HG02610 (cell line): ENCODE data around the gene DOCK3.
"Not testable (repeated sequence)": the region's sequence is repeated elsewhere in the genome, so short reads cannot be mapped to it uniquely, and the experiment has no call there.

Experiments
- ATAC-seq: cut with Tn5 transposase; IDR thresholded peaks from one replicate; pipeline ENCODE4 v1.9.1; 2021; ENCODE audit warnings: mild to moderate bottlenecking, moderate library complexity; ENCODE audit not compliant: unreplicated experiment

DOCK3 gene

GRCh38 chr3:50876947-50877346 lies 202.2 kb downstream of the DOCK3 start:
- ATAC-seq = no peak

- not testable (repeated sequence) for ATAC-seq
Measured at GRCh38 chr3:50882733-50883132, 208.0 kb downstream of the DOCK3 start.

- ATAC-seq = no peak
Measured at GRCh38 chr3:50883755-50884154, 209.0 kb downstream of the DOCK3 start.

GRCh38 chr3:50885070-50885850 lies 210.5 kb downstream of the DOCK3 start:
- ATAC-seq = no peak

GRCh38 chr3:50890688-50891344 lies 216.1 kb downstream of the DOCK3 start:
- no peak for ATAC-seq

- ATAC-seq = not testable (repeated sequence)
Measured at GRCh38 chr3:50901097-50901496, 226.4 kb downstream of the DOCK3 start.

DNA sequence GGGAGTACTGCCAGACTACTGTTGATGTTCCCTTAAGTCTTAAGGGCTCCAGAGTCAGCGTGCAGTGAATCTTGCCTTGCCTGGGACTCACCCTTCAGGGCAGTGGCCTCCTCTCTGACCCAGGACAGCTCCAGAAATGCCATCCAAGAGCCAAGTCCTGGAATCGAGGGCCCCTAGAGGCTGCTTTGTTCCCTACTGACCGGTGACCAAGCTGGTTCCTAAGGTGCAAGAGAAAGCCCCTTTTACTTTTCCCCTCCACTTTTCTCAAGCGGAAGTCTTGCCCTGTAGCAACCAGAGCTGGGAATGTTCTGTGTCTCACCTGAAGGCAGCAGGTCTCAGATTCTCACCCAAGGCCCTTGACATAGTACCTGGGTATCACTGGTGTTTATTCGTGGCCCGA lies 238.0 kb downstream of the DOCK3 start:
- no peak for ATAC-seq

DNA sequence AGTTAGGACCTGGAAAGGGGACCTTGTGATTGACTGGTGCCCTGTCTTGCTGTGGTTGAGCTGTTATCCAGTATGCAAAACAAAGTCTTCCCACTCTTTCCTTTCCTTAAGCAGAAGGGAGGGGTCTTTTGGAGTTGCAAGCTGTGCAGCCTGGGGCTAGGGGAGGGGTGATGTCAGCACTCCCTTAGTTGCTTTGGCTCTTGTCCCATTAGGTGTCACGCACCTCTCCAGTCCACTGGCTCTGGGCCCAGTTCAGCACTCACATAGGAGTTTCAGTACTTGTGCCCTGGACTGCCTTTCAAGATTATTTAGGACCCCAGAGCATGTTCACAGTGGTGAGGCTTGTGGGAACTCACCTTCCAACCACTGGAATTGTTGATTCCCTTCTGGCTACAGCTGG lies 238.5 kb downstream of the DOCK3 start:
- no peak for ATAC-seq

DNA sequence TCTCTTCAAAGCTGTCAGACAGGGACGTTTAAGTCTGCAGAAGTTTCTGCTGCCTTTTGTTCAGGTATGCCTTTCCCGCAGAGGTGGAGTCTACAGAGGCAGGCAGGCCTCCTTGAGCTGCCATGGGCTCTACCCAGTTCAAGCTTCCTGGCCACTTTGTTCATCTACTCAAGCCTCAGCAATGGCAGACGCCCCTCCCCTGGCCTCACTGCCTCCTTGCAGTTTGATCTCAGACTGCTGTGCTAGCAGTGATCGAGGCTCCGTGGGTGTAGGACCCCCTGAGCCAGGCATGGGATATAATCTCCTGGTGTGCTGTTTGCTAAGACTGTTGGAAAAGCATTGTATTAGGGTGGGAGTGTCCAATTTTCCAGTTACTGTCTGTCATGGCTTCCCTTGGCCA lies 247.3 kb downstream of the DOCK3 start:
- not testable (repeated sequence) for ATAC-seq

DNA sequence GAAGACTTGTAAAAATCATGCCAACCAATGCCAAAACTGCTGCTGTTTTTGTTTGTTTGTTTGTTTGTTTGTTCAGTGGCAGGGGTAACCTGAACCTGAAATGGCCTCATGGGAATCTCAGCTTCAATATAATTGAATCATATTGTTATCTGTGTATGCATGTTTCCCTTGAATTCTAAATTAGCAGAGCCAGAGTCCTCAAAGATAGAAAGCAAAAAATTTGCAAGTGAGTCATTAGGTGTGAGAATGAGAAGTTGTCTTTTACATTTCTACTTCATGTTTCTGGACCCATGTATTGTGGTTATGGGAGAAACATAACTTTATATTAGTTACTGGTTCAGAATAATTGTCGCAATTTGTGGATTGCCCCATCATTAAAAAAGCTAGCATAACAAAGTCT lies 249.2 kb downstream of the DOCK3 start:
- no peak for ATAC-seq

- ATAC-seq = no peak
Measured at GRCh38 chr3:50924638-50925037, 249.9 kb downstream of the DOCK3 start.

DNA sequence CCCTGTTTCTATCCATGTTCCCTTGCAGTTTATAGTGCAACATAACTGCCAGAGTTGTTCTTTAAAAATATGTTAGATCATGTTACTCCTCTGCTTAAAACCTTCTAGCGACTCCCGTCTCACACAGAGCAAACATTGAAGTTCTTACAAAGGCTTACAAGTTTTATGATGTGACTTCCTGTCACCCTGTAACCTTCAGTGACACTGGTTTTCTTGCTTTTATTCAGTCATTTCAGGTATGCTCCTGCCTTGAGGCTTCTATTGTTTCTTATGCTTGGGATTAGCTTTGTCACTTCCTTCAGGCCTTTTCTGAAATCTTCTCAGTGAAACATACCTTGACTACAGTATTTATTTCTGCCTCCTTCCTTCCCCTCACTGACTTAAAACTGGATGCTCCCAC lies 252.1 kb downstream of the DOCK3 start:
- no peak for ATAC-seq

DNA sequence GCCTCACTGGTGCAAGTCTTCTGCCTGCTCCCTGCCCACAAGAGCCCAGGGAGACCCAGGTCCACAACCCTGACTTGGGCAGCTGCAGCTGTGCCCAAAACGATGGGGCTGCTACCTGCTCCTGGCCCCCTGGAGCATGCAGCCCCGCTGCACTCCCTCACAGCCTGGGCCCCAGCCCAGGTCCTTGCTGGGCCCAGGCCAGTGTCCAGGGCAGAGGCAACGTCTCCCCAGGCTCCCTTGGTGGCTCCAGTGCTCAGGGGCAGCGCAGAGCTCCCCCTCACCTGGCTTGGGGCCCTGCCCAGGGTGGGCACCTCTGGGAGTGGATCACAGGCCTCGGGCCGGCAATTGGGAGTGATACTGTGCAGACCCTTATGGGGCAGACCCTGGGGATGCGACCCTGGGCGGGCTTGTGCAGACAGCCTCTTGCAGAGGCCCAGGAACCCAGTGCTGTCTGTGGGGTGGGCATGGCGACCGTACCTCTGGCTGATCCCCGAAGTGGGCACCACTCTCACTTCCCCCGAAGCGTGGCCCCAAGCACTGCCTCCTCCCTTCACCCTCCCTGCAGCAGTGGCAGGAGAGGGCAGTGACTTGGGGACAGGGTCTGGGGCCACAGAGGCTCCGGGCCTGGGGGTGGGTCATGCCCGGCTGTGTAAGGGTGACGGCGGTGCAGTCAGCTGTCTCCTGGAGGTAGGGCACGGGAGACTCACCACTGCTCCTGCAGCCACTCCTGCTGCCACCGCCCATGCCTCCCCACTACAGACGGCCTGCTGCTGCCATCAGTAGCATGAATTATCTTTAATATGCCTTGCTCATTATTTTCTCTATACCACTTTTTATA lies 255.9 kb downstream of the DOCK3 start:
- ATAC-seq = no peak

DNA sequence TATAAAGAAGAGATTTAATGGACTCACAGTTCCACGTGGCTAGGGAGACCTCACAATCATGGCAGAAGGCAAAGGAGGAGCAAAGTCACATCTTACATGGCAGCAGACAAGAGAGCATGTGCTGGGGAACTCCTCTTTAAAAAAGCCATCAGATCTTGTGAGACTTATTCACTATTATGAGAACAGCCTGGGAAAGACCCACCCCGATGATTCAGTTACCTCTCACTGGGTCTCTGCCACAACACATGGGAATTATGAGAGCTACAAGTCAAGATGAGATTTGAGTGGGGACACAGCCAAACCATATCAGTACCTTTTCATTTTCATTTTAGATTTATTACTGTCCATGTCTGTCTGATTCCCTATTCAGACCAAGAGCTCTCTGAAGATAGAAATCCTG lies 258.2 kb downstream of the DOCK3 start:
- ATAC-seq = not testable (repeated sequence)

GRCh38 chr3:50936389-50936788 lies 261.7 kb downstream of the DOCK3 start:
- ATAC-seq = no peak

DNA sequence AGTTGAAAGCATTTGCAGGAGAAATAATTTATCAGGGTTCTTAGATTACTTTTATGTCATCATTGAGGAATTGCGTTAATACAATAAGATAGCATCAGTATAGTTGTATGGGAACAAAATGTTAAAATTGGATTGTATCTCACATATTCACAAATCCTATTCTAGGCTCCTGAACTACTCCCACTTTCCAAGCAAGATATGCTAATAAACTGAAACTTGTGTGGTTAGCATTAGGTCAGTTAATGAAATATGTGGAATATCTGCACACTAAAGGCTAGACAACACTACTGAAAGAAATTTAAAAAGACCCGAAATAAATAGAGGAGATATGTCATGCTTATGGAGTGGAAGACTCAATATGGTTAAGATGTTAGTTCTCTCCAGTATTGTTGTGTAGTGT lies 272.7 kb downstream of the DOCK3 start:
- no peak for ATAC-seq

DNA sequence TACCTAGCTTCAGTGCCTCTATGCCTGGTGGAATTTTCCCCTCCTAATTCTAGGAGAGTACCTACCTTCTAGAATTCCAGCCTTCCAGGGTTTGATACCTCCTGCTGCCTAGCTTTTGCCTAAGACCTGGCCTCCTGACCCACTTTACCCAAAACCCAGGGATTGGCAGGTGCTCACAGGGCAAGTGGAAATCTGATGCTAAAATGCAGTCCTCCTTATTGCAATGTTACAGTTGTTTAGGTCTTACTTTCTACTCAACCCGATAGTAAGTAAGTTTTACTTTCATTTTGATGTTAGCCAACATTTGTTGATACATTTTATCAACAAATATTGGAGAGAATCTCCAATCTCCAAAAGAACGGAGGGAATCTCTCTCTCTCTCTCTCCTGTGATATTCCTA lies 275.9 kb downstream of the DOCK3 start:
- ATAC-seq = peak; percentile 46

DNA sequence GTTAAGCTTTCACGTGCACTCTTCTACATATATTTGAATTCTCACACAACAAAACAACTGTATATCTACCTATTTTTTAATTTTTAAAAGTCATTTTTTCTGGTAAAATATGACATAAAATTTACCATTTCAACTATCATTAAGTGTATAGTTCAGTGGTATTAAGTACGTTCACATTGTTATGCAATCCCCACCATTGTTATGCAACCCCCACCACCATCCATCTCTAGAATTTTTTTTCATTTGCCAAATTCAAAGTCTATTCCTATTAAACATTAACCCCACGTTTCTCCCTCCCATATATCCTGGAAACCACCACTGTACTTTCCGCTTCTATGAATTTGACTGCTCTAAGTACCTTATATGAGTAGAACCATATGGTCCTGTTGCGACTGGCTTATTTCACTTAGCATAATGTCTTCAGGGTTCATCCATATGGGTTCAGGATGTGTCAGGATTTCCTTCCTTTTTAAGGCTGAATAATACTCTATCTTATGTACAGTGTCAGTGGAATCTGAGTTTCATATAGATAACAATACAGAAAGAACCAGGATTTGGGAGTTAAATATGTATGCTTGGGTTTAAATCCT lies 279.2 kb downstream of the DOCK3 start:
- ATAC-seq = no peak

DNA sequence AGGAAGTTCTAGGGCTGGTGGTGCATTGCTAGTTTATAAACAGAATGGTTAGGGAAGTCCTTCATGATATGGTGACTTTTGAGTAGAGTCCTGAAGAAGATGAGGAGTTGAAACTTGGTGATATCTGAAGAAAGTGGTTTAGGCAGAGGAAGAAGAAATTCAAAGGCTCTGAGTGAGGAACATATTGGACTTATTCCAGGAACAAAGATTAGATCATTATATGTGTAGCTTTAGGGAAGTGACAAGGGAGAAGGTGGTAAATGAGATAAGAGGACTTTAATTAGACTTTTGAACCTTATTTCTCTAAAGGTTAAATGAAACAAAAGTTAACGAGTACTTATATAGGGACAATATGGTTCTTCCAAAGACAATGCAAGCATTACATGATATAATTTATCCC lies 286.7 kb downstream of the DOCK3 start:
- no peak for ATAC-seq

GRCh38 chr3:50971487-50971924 lies 296.8 kb downstream of the DOCK3 start:
- ATAC-seq = no peak

- ATAC-seq = no peak
Measured at GRCh38 chr3:50972029-50972428, 297.3 kb downstream of the DOCK3 start.
